Naive thymus-derived CD8-positive, alpha-beta T cell (primary cell): ENCODE results near the gene SURF1. TPM values are rescaled to one million over a fixed set of nuclear protein-coding genes. Genes with fewer than 3 reads are reported as not detected.

Source experiments
- ATAC-seq, 2 donors: fragments of 150-1000 bp; cut with Tn5 transposase in 1 of 2; sonication (Bioruptor Pico), chemical (Tn5 transposase) in 1 of 2; 1 replicate in 1 of 2; 2 replicates in 1 of 2; pipeline ENCODE4 v1.10.0; 2021; ENCODE audit warnings: mild to moderate bottlenecking in 2 of 2, moderate library complexity in 2 of 2
- POLR2A ChIA-PET: fragments of 350-600 bp; sonication (Branson Sonifier 250); formaldehyde crosslinking; loops from one replicate; lab custom pipeline; 2021; ENCODE audit warnings: antibody characterized with exemption; lab: Charles Lee
- DNase-seq, 10 donors: peaks; one replicate each; pipeline versions ENCODE4 v3.0.0 to v3.0.0-alpha.2; 2020 to 2022
- H3K27ac Mint-ChIP-seq, 10 donors: one replicate each; pipeline ENCODE4 v1.8.0; 2020 to 2022; ENCODE audit warnings: mild to moderate bottlenecking in 10 of 10, mixed read lengths in 10 of 10, moderate library complexity in 4 of 10, inconsistent platforms in 1 of 10
- H3K27me3 Mint-ChIP-seq, 5 donors: one replicate each; pipeline ENCODE4 v1.8.0; 2021 to 2022; ENCODE audit warnings: mixed read lengths in 5 of 5
- H3K36me3 Mint-ChIP-seq, 3 donors: one replicate each; pipeline ENCODE4 v1.8.0; 2020 to 2022; ENCODE audit warnings: mixed read lengths in 3 of 3, mild to moderate bottlenecking in 2 of 3, inconsistent platforms in 1 of 3
- H3K4me1 Mint-ChIP-seq, 4 donors: one replicate each; pipeline ENCODE4 v1.8.0; 2021 to 2022; ENCODE audit warnings: mixed read lengths in 4 of 4
- H3K4me3 Mint-ChIP-seq, 10 donors: one replicate each; pipeline ENCODE4 v1.8.0; 2020 to 2022; ENCODE audit warnings: mild to moderate bottlenecking in 10 of 10, mixed read lengths in 10 of 10, moderate library complexity in 6 of 10, inconsistent platforms in 1 of 10
- H3K9me3 Mint-ChIP-seq, 9 donors: one replicate each; pipeline ENCODE4 v1.8.0; 2020 to 2022; ENCODE audit warnings: mixed read lengths in 9 of 9, mild to moderate bottlenecking in 3 of 9, inconsistent platforms in 1 of 9, moderate library complexity in 1 of 9
- polyA plus RNA-seq, 3 donors: library from polyadenylated mRNA; unstranded; fragments of 300-500 nt; fragmentation: Illumina TruSeq; gene quantifications; one replicate each; pipeline ENCODE4 v1.2.3, GENCODE V29; 2021
- total RNA-seq, 8 experiments: library from RNA in 2 of 8; stranded (reverse) in 2 of 8; gene quantifications; one replicate each; pipeline ENCODE4 v1.2.3 and lab custom pipeline; 2021 to 2026

The SURF1 gene
- total and polyA plus RNA-seq, 5 experiments from 2014 or later, result 58.7 to 119 (median 90.6) TPM

DNA sequence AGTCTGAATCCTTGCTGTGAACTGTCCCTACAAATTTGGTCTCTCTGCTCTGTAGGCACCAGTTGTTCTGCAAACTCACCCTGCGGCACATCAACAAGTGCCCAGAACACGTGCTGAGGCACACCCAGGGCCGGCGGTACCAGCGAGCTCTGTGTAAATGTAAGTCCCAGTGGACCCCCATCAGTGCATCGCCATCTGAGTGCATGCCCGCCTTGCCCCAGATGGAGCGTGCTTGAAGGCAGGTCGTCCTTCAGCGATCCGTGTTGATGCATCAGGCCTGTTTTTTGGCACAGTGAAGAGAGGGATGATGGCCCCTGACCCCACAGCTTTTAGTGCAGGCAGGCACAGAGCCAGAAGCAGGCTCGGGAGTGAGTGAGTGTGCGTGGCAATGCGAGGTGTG, 1.4 kb upstream of the SURF1 start:
- no peaks in the 10 kb centered on the region for H3K9me3 Mint-ChIP-seq
- DNase-seq (no peak), ATAC-seq (no peak)
- H3K36me3 Mint-ChIP-seq, result peaks cover 0 to 45% (median 0%) of the 10 kb centered on the region in 3 donors
- H3K4me1 Mint-ChIP-seq, result peaks cover 21 to 43% (median 32%) of the 10 kb centered on the region in 4 donors
- POLR2A ChIA-PET, result interaction anchor here (1.9 to 7.8 kb wide), 6 partner anchors 8 to 102 kb away, joined by 8 to 143 read pairs (median 9); partner anchors contain the start of genes CACFD1, MED22, RPL7A and STKLD1
- peak overlapping the region in 9 of 10 donors; percentile 47 to 90 (median 84) for H3K27ac Mint-ChIP-seq
- no peaks in the 10 kb centered on the region for H3K27me3 Mint-ChIP-seq
- H3K4me3 Mint-ChIP-seq, result peak overlapping the region; percentile 58 to 90 (median 82)

DNA sequence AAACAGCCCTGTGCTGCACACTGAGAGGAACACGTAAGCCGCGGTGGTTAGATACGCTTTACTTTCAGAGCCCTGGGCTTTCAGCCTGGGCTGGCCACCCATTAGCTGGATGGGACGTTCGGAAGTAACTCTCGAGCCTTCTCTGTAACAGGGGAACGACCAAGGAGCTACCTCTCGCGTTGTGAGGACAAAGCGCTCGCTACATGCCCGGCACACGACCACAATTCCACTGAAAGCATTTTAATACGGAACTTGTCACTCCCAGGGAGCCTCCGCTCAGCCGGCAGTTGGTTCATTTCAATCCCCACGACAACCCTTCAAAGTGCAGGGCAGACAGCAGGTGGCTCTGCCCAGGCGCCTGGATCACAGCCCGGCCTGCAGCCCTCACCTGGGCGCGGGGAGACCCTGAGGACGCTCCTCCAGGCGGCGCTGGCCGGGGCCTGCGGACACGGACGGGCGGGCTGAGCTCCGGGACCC, 368 bp downstream of the SURF1 start:
- DNase-seq (no peak), ATAC-seq (peak; percentile 48 to 53)
- peak overlapping the region; percentile 67 to 95 (median 90) for H3K27ac Mint-ChIP-seq
- H3K4me1 Mint-ChIP-seq, result peaks cover 20 to 48% (median 29%) of the 10 kb centered on the region in 4 donors
- peak overlapping the region; percentile 76 to 93 (median 86) for H3K4me3 Mint-ChIP-seq
- no peaks in the 10 kb centered on the region for H3K27me3 Mint-ChIP-seq
- no peaks in the 10 kb centered on the region for H3K9me3 Mint-ChIP-seq
- POLR2A ChIA-PET, result interaction anchor here (0.7 to 7.8 kb wide), 18 partner anchors 8 to 325 kb away, joined by 3 to 143 read pairs (median 7); partner anchors contain the start of genes CACFD1, GTF3C5, MED22 and RPL7A
- H3K36me3 Mint-ChIP-seq, result peaks cover 0 to 42% (median 9%) of the 10 kb centered on the region in 3 donors

DNA sequence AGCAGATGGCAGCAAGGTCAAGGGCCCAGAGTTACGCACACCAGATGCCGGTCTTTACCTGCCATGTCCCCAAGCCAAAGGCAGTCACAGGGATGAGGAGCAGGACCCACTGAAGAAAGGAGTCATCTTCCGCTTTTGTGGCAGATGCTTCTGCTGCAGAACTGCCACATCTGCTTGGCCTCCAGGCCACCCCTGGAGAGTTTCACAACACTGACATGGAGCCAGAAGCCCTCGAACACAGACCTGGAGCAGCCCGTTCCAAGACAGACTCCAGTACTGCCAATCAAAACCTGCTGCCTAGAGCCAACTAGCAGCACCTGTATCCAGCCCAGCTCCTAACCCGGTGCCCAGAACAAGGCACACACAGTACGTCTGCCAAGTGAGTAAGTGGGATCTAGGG, 1.5 kb downstream of the SURF1 start:
- no peak for ATAC-seq
- no peak for DNase-seq
- Mint-ChIP-seq H3K27me3 (no peaks in the 10 kb centered on the region), H3K36me3 (peaks cover 0 to 46% (median 18%) of the 10 kb centered on the region in 3 donors), H3K4me1 (peaks cover 19 to 53% (median 35%) of the 10 kb centered on the region in 4 donors), H3K4me3 (peak overlapping the region; percentile 22 to 93 (median 86)), H3K27ac (peak overlapping the region in 8 of 10 donors; percentile 14 to 93 (median 44)), H3K9me3 (no peaks in the 10 kb centered on the region)
- POLR2A ChIA-PET, result interaction anchor here (1.0 to 7.8 kb wide), 5 partner anchors 8 to 324 kb away, joined by 3 to 143 read pairs (median 15); partner anchors contain the start of genes GTF3C5 and SURF6

DNA sequence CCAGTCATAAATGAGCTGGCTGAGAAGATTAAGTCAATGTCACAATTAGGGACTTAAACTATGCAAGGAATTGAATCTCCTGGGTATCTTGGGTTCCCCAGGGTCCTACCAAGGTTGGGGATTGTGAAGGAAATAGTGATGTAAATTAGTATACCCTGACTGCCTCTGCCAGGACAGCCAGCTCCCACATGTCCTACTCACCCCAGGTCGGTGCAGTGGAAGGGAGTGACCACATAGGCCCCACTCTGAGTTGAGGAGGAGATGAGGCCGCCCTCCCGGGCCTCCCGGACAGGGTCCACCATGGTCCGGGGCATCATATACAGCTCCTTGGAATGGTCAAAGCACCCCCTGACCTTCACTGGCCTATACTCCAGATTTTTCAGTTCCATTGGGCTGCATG, 2.7 kb downstream of the SURF1 start:
- DNase-seq (no peak), ATAC-seq (no peak)
- H3K4me3 Mint-ChIP-seq, result peak overlapping the region in 3 of 10 donors; percentile 24 to 83 (median 54)
- H3K4me1 Mint-ChIP-seq, result peaks cover 18 to 58% (median 43%) of the 10 kb centered on the region in 4 donors
- H3K9me3 Mint-ChIP-seq, result no peaks in the 10 kb centered on the region
- H3K36me3 Mint-ChIP-seq, result peaks cover 0 to 53% (median 20%) of the 10 kb centered on the region in 3 donors
- POLR2A ChIA-PET, result interaction anchor here (1.3 to 7.8 kb wide), 2 partner anchors 19 to 20 kb away, joined by 3 to 143 read pairs; no protein-coding TSS in a partner anchor
- no peaks in the 10 kb centered on the region for H3K27me3 Mint-ChIP-seq
- H3K27ac Mint-ChIP-seq, result peak overlapping the region in 2 of 10 donors; percentile 53 to 87

DNA sequence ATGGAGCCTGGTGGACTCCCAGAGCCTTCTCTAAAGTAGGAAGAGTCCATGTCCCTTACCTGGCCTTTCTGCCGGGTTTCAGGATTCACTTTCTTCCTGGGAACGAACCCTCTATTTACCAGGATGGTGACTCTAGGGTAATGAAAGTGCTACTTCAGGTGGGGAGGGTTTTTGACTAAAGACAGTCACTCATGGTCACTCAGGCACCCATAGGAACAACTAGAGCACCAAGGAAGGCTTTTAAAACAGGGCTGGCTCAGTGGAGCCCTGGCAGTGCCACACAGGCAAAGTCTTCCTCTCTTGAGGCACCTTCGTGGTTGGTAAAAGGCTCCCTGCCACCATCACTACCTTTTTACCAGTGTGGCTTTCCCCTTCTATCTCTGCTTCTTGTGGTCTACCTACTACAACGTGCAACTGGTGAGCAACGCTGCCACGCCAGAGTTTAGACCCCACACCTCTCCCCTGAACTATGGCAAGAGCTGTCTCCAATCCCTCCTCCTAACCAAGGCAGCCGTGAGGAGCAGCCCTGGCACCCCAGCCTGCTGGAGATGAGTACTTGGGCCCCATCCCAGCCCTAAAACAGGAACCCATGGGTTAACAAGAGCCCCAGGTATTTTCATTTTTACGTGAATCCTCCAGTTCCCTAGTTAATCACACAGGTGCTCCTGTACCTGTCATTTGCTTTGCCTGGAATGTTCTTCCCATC, 3.5 kb downstream of the SURF1 start:
- peak overlapping the region in 1 of 10 donors; percentile 28 for H3K4me3 Mint-ChIP-seq
- POLR2A ChIA-PET, result interaction anchor here (1.3 to 7.4 kb wide), 2 partner anchors 19 to 20 kb away, joined by 3 to 106 read pairs; partner anchors contain the start of genes STKLD1 and SURF4
- peak overlapping the region in 3 of 10 donors; percentile 66 to 87 (median 84) for H3K27ac Mint-ChIP-seq

DNA sequence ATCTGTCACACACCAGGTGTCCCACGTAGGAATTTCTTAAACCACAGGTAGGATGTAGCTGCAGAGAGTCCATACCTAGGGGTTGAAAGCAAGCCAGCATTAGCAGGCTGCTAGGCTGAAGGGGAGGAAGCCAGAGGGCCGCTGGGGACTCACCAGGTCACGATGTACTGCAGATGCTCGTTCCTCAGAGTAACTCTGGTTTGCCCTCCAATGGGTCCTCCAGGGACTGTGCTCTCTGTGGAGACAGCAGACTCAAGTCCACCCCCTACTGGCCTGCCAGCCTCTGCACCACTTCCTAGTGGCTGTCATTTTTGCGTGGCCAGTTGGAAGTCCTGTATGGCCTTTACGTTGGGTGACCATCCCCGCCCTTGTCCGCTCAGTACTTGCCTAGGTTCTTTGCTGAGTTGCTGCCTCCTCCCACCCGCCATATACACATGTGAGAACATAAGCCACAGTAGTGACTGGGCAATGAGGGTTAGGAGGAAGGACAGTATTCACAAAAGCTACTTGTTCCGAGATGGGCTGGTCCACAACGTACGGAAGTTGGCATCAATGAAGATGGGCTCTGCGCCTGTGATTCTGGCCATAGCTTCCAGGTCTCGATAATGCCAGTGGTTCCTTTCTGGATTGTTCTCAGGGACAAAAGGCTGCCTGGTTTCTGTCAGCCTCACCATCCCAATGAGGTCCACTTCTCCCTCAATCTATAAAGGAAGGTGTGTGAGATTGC, 4.2 kb downstream of the SURF1 start:
- ATAC-seq (no peak), DNase-seq (peak in 2 of 10 donors; percentile 24 to 33)
- Mint-ChIP-seq H3K27me3 (no peaks in the 10 kb centered on the region), H3K4me3 (peak overlapping the region in 1 of 10 donors; percentile 25), H3K36me3 (peaks cover 0 to 50% (median 21%) of the 10 kb centered on the region in 3 donors), H3K4me1 (peaks cover 18 to 50% (median 40%) of the 10 kb centered on the region in 4 donors), H3K27ac (peak overlapping the region in 1 of 10 donors; percentile 75), H3K9me3 (no peaks in the 10 kb centered on the region)
- POLR2A ChIA-PET, result interaction anchor here (1.3 to 7.4 kb wide), 3 partner anchors 14 to 21 kb away, joined by 3 to 106 read pairs (median 17); partner anchors contain the start of genes STKLD1 and SURF4

More for the DNA sequence above, 3.5 kb downstream of the SURF1 start:
- no peaks in the 10 kb centered on the region for H3K9me3 Mint-ChIP-seq
- ATAC-seq, result no peak
- H3K36me3 Mint-ChIP-seq, result peaks cover 0 to 53% (median 21%) of the 10 kb centered on the region in 3 donors
- H3K27me3 Mint-ChIP-seq, result no peaks in the 10 kb centered on the region
- DNase-seq, result no peak
- peaks cover 17 to 54% (median 42%) of the 10 kb centered on the region in 4 donors for H3K4me1 Mint-ChIP-seq

DNA sequence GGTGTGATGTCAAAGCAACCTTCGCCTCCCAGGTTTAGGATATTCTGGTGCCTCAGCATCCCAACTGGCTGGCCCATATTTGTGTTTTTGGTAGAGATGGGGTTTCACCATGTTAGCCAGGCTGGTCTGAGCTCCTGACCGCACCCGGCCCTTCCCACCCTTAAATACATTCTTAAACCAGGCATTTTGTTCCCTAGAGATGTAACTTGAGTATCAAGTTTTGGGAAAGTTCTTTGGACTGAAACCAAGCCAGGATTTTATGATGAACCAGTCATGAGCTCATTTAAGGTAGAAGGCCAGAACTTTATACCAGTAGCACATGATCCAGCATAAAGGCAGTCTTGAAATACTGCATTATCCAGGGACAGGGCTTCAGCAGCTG, 4.8 kb downstream of the SURF1 start:
- Mint-ChIP-seq H3K27ac (peak overlapping the region in 1 of 10 donors; percentile 29), H3K27me3 (no peaks in the 10 kb centered on the region), H3K4me3 (no peak overlapping the region), H3K36me3 (peaks cover 0 to 50% (median 21%) of the 10 kb centered on the region in 3 donors), H3K4me1 (peaks cover 20 to 54% (median 45%) of the 10 kb centered on the region in 4 donors), H3K9me3 (no peaks in the 10 kb centered on the region)
- POLR2A ChIA-PET, result interaction anchor here (1.4 to 7.4 kb wide), 3 partner anchors 15 to 22 kb away, joined by 3 to 106 read pairs (median 17); partner anchors contain the start of genes STKLD1, SURF4 and SURF6
- DNase-seq (no peak), ATAC-seq (no peak)

DNA sequence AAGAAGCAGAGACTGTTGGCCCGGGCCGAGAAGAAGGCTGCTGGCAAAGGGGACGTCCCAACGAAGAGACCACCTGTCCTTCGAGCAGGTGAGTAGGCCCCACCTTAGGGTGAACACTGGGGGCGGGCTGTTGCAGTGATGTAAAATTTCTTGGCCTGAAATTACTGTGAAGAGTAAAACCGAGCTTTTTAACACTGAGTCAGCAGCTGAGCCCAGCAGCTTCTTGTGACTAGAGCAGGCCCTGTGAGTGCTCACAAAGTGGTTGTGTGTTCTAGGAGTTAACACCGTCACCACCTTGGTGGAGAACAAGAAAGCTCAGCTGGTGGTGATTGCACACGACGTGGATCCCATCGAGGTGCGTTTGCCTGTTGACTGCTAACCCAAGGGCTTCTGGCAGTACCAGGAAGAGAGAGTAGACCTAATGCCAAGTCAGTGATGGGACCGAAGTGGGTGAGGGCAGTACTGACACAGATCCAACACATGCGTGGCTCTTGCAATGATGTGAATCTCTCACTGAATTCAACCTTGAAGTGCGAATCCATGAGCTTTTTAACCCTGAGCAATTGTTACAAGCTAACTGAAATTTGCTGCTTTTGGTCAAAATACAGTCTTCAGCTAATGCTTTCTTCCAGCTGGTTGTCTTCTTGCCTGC, 6.2 kb downstream of the SURF1 start:
- peaks cover 0 to 53% (median 21%) of the 10 kb centered on the region in 3 donors for H3K36me3 Mint-ChIP-seq
- peaks cover 20 to 54% (median 48%) of the 10 kb centered on the region in 4 donors for H3K4me1 Mint-ChIP-seq

DNA sequence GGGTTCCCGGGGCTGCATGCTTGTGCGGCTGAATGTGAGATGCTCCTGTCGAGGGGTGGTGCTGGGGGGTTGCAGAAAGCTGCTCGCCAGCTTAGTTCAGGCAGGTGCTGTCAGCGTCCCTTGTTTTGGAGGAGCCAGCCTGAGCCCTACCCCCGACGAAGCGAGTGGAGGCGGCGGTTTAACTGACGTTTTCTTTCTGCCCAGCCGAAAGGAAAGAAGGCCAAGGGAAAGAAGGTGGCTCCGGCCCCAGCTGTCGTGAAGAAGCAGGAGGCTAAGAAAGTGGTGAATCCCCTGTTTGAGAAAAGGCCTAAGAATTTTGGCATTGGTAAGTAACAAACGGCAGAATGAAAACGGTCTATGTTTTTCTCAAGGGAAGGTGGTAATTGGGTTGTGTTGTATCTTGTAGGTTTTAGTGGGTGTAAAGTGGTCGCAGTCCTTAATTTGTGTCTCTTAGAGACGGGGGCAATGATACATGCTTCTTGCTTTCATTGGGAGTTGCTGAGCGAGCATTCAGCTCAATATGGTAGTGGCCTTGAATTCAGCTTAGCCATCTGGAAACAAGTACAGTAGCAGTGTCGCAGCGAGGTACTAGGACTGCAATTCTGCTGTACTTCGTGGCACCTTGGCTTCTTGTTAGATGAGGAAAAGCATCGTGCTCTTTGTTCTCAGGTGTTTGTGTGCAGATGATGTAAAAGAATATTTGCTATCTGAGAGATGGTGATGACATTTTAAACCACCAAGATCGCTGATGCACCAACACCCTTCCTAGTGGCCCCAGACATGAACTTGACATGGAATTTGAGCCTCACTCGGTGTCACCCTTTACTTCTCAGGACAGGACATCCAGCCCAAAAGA, 7.3 kb downstream of the SURF1 start:
- no peak for ATAC-seq
- DNase-seq, result no peak
- H3K27ac Mint-ChIP-seq, result peak overlapping the region; percentile 95 to 99 (median 98)
- H3K27me3 Mint-ChIP-seq, result no peaks in the 10 kb centered on the region
- POLR2A ChIA-PET, result interaction anchor here (0.5 to 7.4 kb wide), 13 partner anchors 8 to 812 kb away, joined by 3 to 106 read pairs (median 4); partner anchors contain the start of genes STKLD1, SURF1, SURF2 and SURF4
- peaks cover 20 to 50% (median 42%) of the 10 kb centered on the region in 4 donors for H3K4me1 Mint-ChIP-seq
- peaks cover 0 to 64% (median 21%) of the 10 kb centered on the region in 3 donors for H3K36me3 Mint-ChIP-seq
- peak overlapping the region; percentile 97 to 100 (median 99) for H3K4me3 Mint-ChIP-seq
- H3K9me3 Mint-ChIP-seq, result no peaks in the 10 kb centered on the region

More for the DNA sequence above, 6.2 kb downstream of the SURF1 start:
- Mint-ChIP-seq H3K4me3 (peak overlapping the region in 9 of 10 donors; percentile 16 to 100 (median 44)), H3K27me3 (no peaks in the 10 kb centered on the region), H3K9me3 (no peaks in the 10 kb centered on the region), H3K27ac (peak overlapping the region in 5 of 10 donors; percentile 44 to 97 (median 54))
- POLR2A ChIA-PET, result interaction anchor here (1.0 to 7.4 kb wide), 6 partner anchors 10 to 25 kb away, joined by 3 to 106 read pairs (median 7); partner anchors contain the start of genes STKLD1, SURF4 and SURF6
- ATAC-seq (no peak), DNase-seq (no peak)

DNA sequence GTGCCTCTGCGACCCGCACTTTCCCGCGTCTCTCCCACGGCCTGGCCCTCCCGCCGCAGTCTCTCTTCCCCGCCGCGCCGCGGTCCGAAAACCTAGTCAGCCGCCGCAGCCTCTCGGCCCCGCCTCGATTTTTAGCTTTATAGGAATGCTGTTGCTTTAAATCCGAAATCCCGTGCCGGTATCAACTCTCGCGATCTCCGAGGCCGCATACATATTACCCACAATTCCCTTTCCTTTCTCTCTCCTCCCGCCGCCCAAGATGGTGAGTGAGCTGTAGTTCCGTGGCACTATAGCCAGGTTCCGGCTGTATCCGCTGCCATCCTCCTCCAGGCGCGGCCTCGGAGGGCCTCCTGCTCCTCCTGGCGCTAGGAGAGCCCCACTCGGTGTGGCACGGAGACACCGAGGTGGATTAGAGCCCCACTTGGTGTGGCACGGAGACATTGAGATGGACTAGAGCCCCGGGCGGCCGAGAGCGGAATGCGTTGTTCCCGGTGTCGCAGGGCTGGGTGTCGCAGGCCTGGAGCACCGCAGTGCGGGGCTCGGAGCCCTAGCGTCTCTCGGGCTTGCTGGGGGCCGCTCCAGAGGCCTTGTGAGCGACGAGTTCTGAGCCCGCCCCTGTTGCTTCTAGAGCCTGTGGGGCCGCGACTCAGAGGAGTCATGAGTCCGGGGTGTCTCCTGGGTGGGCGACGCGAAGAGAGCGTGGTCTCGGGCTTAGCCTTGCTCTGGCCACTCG, 8.1 kb downstream of the SURF1 start, which contains the start of the genes MED22 and RPL7A:
Gene MED22 (minus strand): TSS at position 147 of the 733 bp plus-strand sequence. CDS start 1,469 bp downstream, outside the sequence.
Gene RPL7A (plus strand): TSS at position 234 of the 733 bp plus-strand sequence. CDS start 26 bp downstream, at position 260.
- peak; percentile 87 to 88 for ATAC-seq
- peak; percentile 72 to 97 (median 90) for DNase-seq
- Mint-ChIP-seq H3K27ac (peak within 1 kb of the TSS; percentile 95 to 99 (median 98)), H3K27me3 (no peaks in the 10 kb centered on the region), H3K4me3 (peak within 1 kb of the TSS; percentile 97 to 100 (median 99)), H3K4me1 (peaks cover 18 to 46% (median 42%) of the 10 kb centered on the region in 4 donors), H3K36me3 (peaks cover 0 to 66% (median 21%) of the 10 kb centered on the region in 3 donors), H3K9me3 (no peaks in the 10 kb centered on the region)
- POLR2A ChIA-PET, result interaction anchor here (0.5 to 7.4 kb wide), 16 partner anchors 8 to 813 kb away, joined by 3 to 106 read pairs (median 4); partner anchors contain the start of genes BRD3OS, GTF3C5, SLC2A6 and STKLD1
